Nephron (organoid): Measurements from ENCODE around the gene WDR18.
A peak's percentile ranks its signal among the peaks of the same experiment; 100 is the strongest.

Experiments
- H3K27ac Mint-ChIP-seq, 3 experiments: 2 replicates each; pipeline ENCODE4 v1.8.0; 2020; ENCODE audit warnings: mixed read lengths in 3 of 3, mild to moderate bottlenecking in 2 of 3, moderate library complexity in 1 of 3
- H3K27me3 Mint-ChIP-seq: 2 replicates; pipeline ENCODE4 v1.8.0; 2021; ENCODE audit warnings: low read depth, mild to moderate bottlenecking, moderate library complexity, mixed read lengths
- H3K36me3 Mint-ChIP-seq: 2 replicates; pipeline ENCODE4 v1.8.0; 2020; ENCODE audit warnings: low read depth, mixed read lengths
- H3K4me1 Mint-ChIP-seq: 2 replicates; pipeline ENCODE4 v1.8.0; 2020; ENCODE audit warnings: mixed read lengths
- H3K4me3 Mint-ChIP-seq, 3 experiments: 2 replicates each; pipeline ENCODE4 v1.8.0; 2020; ENCODE audit warnings: mild to moderate bottlenecking in 3 of 3, mixed read lengths in 3 of 3, moderate library complexity in 2 of 3
- H3K9me3 Mint-ChIP-seq: 2 replicates; pipeline ENCODE4 v1.8.0; 2020; ENCODE audit warnings: mixed read lengths
- TF ChIP-seq, protein P1 (sequence below), 3 experiments: fragments of 200-600 bp; sonication (generic); IDR thresholded peaks; one replicate each; pipeline ENCODE4 v1.5.0; 2021; ENCODE audit warnings: antibody characterized with exemption in 3 of 3; ENCODE audit not compliant: unreplicated experiment in 3 of 3

The WDR18 gene

DNA sequence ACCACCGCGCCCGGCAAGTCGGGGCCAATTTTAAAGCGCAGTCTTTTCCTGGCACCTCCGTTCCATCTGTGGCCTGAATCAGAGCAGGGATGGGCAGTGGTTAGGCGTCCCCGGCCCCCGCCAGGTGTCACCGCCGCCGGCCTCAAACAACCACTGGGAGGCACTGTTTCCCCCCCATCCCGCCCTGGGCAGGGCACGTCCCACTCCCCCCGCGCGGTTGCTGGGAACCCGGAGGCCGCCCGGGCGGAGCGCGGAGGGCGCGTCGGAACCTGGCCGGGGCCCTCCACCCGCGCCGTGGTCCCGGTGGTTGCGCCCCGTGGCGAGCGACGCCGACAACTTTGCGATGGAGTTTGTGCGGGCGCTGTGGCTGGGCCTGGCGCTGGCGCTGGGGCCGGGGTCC, 15.9 kb downstream of the WDR18 start, which contains the start of gene GRIN3B:
TSS of gene GRIN3B (plus strand) at position 325 of the 400 bp plus-strand sequence. CDS start at position 344, 19 bp downstream.
- Mint-ChIP-seq H3K4me1 (peaks cover 10% of the 10 kb centered on the region), H3K4me3 (peak within 1 kb of the TSS; percentile 61 to 76 (median 66)), H3K9me3 (no peaks in the 10 kb centered on the region), H3K27me3 (peaks cover 71% of the 10 kb centered on the region), H3K36me3 (no peaks in the 10 kb centered on the region), H3K27ac (no peak within 1 kb of the TSS)
- TF ChIP-seq, protein P1, sequence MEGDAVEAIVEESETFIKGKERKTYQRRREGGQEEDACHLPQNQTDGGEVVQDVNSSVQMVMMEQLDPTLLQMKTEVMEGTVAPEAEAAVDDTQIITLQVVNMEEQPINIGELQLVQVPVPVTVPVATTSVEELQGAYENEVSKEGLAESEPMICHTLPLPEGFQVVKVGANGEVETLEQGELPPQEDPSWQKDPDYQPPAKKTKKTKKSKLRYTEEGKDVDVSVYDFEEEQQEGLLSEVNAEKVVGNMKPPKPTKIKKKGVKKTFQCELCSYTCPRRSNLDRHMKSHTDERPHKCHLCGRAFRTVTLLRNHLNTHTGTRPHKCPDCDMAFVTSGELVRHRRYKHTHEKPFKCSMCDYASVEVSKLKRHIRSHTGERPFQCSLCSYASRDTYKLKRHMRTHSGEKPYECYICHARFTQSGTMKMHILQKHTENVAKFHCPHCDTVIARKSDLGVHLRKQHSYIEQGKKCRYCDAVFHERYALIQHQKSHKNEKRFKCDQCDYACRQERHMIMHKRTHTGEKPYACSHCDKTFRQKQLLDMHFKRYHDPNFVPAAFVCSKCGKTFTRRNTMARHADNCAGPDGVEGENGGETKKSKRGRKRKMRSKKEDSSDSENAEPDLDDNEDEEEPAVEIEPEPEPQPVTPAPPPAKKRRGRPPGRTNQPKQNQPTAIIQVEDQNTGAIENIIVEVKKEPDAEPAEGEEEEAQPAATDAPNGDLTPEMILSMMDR (IDR thresholded peaks at IDR 0.05; ENCODE audit: unreplicated experiment in 3 of 3) = peak; percentile 53 to 64 (median 64)

DNA sequence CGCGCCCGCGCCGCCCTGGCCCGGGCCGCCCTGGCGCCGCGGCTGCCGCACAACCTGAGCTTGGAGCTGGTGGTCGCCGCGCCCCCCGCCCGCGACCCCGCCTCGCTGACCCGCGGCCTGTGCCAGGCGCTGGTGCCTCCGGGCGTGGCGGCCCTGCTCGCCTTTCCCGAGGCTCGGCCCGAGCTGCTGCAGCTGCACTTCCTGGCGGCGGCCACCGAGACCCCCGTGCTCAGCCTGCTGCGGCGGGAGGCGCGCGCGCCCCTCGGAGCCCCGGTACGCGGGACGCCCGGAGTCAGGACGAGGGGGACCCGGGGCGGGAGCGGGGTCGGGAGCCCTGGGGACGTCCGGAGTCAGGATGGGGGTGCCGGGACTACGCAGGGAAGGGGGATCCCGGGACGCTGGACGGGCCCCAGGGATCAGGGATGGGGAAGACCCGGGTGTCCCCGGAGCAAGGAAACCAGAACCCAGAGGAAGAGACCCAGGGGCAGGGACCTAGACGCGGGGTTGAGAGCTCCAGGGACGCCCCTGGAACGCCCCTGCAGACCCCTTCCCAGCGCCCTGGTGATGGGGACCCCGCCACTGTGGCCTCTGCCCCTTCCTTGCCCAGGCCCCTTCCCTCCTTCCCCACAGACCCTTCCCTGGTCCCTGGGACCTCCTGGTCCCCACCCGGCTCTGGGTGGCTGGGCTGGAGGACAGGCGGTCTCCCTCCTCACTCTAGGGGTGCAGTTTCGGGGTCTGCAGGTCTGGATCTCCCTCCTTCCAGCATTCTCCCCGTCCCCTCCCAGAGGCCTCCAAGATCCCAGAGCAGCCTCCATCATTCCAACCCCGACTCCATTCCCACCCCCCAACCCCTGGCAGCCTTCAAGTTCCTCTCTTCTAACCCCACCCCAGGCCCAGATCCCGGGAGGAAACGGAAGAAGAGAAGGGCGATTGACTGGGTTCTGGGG, 16.7 kb downstream of the WDR18 start:
- H3K36me3 Mint-ChIP-seq = no peaks in the 10 kb centered on the region

DNA sequence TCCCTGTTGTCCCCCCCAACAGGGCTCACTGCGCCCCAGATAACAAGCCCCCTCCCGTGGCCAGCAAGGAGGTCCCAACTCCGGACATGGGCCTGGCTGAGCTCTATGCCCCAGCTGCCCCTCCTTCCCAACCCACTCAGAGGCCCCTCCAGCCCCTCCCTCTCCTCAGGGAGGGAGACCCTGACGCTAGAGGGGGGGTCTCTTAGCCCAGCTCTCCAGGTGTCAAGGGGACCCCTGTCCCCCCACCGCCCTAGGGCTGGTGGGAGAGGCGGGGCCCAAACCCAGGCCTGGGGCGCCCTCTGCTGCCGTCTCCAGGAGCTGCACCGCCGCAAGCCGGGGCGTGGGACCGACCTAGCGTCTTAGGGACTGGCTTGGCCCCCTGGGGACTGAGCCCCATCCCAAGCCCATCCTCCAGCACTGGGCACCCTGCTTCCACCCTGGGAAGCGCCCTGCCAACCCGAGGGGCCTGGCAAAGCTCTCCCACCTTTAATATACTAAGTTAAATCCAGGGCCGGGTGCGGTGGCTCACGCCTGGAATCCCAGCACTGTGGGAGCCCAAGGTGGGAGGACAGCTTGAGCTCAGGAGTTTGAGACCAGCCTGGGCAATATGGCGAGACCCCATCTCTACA, 17.5 kb downstream of the WDR18 start:
- H3K9me3 Mint-ChIP-seq = no peaks in the 10 kb centered on the region
- H3K4me1 Mint-ChIP-seq = peaks cover 10% of the 10 kb centered on the region
- no peak overlapping the region for H3K27ac Mint-ChIP-seq
- H3K27me3 Mint-ChIP-seq = peaks cover 59% of the 10 kb centered on the region
- TF ChIP-seq, protein P1 (IDR thresholded peaks at IDR 0.05; ENCODE audit: unreplicated experiment in 3 of 3) = peak; percentile 94 to 97 (median 95)
- H3K36me3 Mint-ChIP-seq = peaks cover 3% of the 10 kb centered on the region
- peak overlapping the region in 2 of 3 experiments; percentile 53 to 56 for H3K4me3 Mint-ChIP-seq

More for the DNA sequence above, 16.7 kb downstream of the WDR18 start:
- TF ChIP-seq, protein P1 (IDR thresholded peaks at IDR 0.05; ENCODE audit: unreplicated experiment in 3 of 3) = no peak
- H3K4me3 Mint-ChIP-seq = peak overlapping the region in 2 of 3 experiments; percentile 53 to 56
- H3K27ac Mint-ChIP-seq = no peak overlapping the region
- peaks cover 10% of the 10 kb centered on the region for H3K4me1 Mint-ChIP-seq
- peaks cover 67% of the 10 kb centered on the region for H3K27me3 Mint-ChIP-seq
- no peaks in the 10 kb centered on the region for H3K9me3 Mint-ChIP-seq

DNA sequence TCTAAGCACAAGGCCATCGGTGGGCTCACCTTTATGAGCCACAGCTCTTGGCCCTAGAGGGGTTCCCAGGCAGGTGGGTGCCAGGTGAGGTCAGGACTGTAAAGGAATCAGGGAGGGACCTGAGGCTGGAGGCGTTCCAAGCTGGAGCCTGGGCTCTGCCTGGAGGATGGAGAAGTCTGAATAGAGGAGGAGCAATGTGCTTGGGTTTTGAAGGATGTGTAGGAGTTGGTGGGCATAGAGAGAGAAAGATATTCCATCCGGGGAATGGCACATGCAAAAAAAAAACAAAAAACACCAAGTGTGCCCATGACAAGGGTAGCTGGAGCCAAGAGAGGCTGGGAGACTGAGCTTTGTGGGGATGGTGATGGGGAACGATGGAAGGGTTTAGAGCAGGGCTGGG, 18.5 kb downstream of the WDR18 start:
- H3K36me3 Mint-ChIP-seq = peaks cover 3% of the 10 kb centered on the region
- peaks cover 50% of the 10 kb centered on the region for H3K27me3 Mint-ChIP-seq
- no peaks in the 10 kb centered on the region for H3K9me3 Mint-ChIP-seq
- H3K27ac Mint-ChIP-seq = no peak overlapping the region
- no peak overlapping the region for H3K4me3 Mint-ChIP-seq
- peaks cover 10% of the 10 kb centered on the region for H3K4me1 Mint-ChIP-seq
- TF ChIP-seq, protein P1 (IDR thresholded peaks at IDR 0.05; ENCODE audit: unreplicated experiment in 3 of 3) = no peak

DNA sequence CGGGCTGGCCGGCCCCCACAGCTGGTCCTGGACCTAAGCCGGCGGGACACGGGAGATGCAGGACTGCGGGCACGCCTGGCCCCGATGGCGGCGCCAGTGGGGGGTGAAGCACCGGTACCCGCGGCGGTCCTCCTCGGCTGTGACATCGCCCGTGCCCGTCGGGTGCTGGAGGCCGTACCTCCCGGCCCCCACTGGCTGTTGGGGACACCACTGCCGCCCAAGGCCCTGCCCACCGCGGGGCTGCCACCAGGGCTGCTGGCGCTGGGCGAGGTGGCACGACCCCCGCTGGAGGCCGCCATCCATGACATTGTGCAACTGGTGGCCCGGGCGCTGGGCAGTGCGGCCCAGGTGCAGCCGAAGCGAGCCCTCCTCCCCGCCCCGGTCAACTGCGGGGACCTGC, 19.1 kb downstream of the WDR18 start:
- peaks cover 10% of the 10 kb centered on the region for H3K4me1 Mint-ChIP-seq
- no peak overlapping the region for H3K27ac Mint-ChIP-seq
- no peaks in the 10 kb centered on the region for H3K9me3 Mint-ChIP-seq
- peaks cover 43% of the 10 kb centered on the region for H3K27me3 Mint-ChIP-seq
- H3K36me3 Mint-ChIP-seq = peaks cover 3% of the 10 kb centered on the region
- no peak overlapping the region for H3K4me3 Mint-ChIP-seq
- TF ChIP-seq, protein P1 (IDR thresholded peaks at IDR 0.05; ENCODE audit: unreplicated experiment in 3 of 3) = no peak
